ENCODE results near the gene ZFYVE1.
"Not testable (repeated sequence)": the region's sequence is repeated elsewhere in the genome, so short reads cannot be mapped to it uniquely, and the experiment has no call there.

GRCh38 chr14:72962336-72962754 lies 64.6 kb downstream of the ZFYVE1 start:
- not testable (repeated sequence) for TF ChIP-seq EZH2phosphoT487 (IDR thresholded peaks at IDR 0.05; ENCODE audit: low read depth)
- TF ChIP-seq, protein P1, sequence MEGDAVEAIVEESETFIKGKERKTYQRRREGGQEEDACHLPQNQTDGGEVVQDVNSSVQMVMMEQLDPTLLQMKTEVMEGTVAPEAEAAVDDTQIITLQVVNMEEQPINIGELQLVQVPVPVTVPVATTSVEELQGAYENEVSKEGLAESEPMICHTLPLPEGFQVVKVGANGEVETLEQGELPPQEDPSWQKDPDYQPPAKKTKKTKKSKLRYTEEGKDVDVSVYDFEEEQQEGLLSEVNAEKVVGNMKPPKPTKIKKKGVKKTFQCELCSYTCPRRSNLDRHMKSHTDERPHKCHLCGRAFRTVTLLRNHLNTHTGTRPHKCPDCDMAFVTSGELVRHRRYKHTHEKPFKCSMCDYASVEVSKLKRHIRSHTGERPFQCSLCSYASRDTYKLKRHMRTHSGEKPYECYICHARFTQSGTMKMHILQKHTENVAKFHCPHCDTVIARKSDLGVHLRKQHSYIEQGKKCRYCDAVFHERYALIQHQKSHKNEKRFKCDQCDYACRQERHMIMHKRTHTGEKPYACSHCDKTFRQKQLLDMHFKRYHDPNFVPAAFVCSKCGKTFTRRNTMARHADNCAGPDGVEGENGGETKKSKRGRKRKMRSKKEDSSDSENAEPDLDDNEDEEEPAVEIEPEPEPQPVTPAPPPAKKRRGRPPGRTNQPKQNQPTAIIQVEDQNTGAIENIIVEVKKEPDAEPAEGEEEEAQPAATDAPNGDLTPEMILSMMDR (IDR thresholded peaks at IDR 0.05; ENCODE audit: low read depth, low read length) = not testable (repeated sequence)
